RWPE2 (cell line): ENCODE data around the gene ARHGAP26.

Experiments used
- ATAC-seq: fragments of 200-7000 bp; cut with Tn5 transposase; 3 replicates; pipeline ENCODE4 v1.9.1; 2021; ENCODE audit warnings: low read depth
- DNase-seq: peaks from one replicate; pipeline ENCODE4 v3.0.0-alpha.2; 2020; ENCODE audit warnings: low spot score
- H3K27ac ChIP-seq: fragments of 450-650 bp; 2 replicates; pipeline ENCODE4 v1.5.1; 2017; ENCODE audit warnings: mild to moderate bottlenecking; ENCODE audit not compliant: poor library complexity, severe bottlenecking
- H3K27me3 ChIP-seq: fragments of 250-450 bp; sonication (Bioruptor Pico); 2 replicates; pipeline ENCODE4 v1.5.1; 2021; ENCODE audit warnings: mild to moderate bottlenecking, moderate library complexity; ENCODE audit not compliant: insufficient read depth, poor library complexity, severe bottlenecking
- H3K36me3 ChIP-seq: fragments of 250-450 bp; sonication (Bioruptor Pico); 2 replicates; pipeline ENCODE4 v1.5.1; 2020; ENCODE audit warnings: low read depth, mild to moderate bottlenecking, moderate library complexity
- H3K4me1 ChIP-seq: fragments of 250-450 bp; sonication (Bioruptor Pico); 2 replicates; pipeline ENCODE4 v1.5.1; 2021; ENCODE audit warnings: mild to moderate bottlenecking, moderate library complexity; ENCODE audit not compliant: insufficient read depth, poor library complexity, severe bottlenecking
- H3K4me3 ChIP-seq: fragments of 250-450 bp; sonication (Bioruptor Pico); 2 replicates; pipeline ENCODE4 v1.5.1; 2021; ENCODE audit warnings: mild to moderate bottlenecking, moderate library complexity; ENCODE audit not compliant: severe bottlenecking
- H3K9me3 ChIP-seq: fragments of 250-450 bp; sonication (Bioruptor Pico); 2 replicates; pipeline ENCODE4 v1.5.1; 2021; ENCODE audit warnings: mild to moderate bottlenecking, moderate library complexity; ENCODE audit not compliant: severe bottlenecking
- CTCF ChIP-seq: fragments of 450-650 bp; IDR thresholded peaks from one replicate; pipeline ENCODE4 v1.5.1; 2017; ENCODE audit warnings: mild to moderate bottlenecking, moderate library complexity; ENCODE audit not compliant: poor library complexity, severe bottlenecking

Gene ARHGAP26

GRCh38 chr5:142849880-142850279 lies 79.7 kb downstream of the ARHGAP26 start:
- no peak for TF ChIP-seq CTCF
- no peaks in the 10 kb centered on the region for H3K9me3 ChIP-seq
- H3K4me3 ChIP-seq = no peak overlapping the region
- H3K4me1 ChIP-seq = no peaks in the 10 kb centered on the region
- no peak for DNase-seq
- no peaks in the 10 kb centered on the region for H3K27me3 ChIP-seq
- no peak for ATAC-seq
- no peak overlapping the region for H3K27ac ChIP-seq
- H3K36me3 ChIP-seq = no peaks in the 10 kb centered on the region

- Histone ChIP-seq H3K36me3 (no peaks in the 10 kb centered on the region), H3K4me1 (no peaks in the 10 kb centered on the region), H3K9me3 (no peaks in the 10 kb centered on the region), H3K27ac (no peak overlapping the region), H3K4me3 (no peak overlapping the region), H3K27me3 (no peaks in the 10 kb centered on the region)
- DNase-seq (no peak), ATAC-seq (no peak)
- no peak for TF ChIP-seq CTCF
Measured at GRCh38 chr5:142851731-142852130, 81.6 kb downstream of the ARHGAP26 start.

- Histone ChIP-seq H3K4me3 (no peak overlapping the region), H3K9me3 (no peaks in the 10 kb centered on the region), H3K27ac (no peak overlapping the region), H3K4me1 (no peaks in the 10 kb centered on the region), H3K36me3 (no peaks in the 10 kb centered on the region), H3K27me3 (no peaks in the 10 kb centered on the region)
- no peak for DNase-seq
- TF ChIP-seq CTCF = no peak
- no peak for ATAC-seq
Measured at GRCh38 chr5:142852416-142853198, 82.4 kb downstream of the ARHGAP26 start.

- no peak overlapping the region for H3K27ac ChIP-seq
- TF ChIP-seq CTCF = no peak
- H3K27me3 ChIP-seq = no peaks in the 10 kb centered on the region
- no peak overlapping the region for H3K4me3 ChIP-seq
- ATAC-seq = no peak
- no peak for DNase-seq
- no peaks in the 10 kb centered on the region for H3K36me3 ChIP-seq
- no peaks in the 10 kb centered on the region for H3K9me3 ChIP-seq
- no peaks in the 10 kb centered on the region for H3K4me1 ChIP-seq
Measured at GRCh38 chr5:142853682-142854081, 83.5 kb downstream of the ARHGAP26 start.

- Histone ChIP-seq H3K36me3 (no peaks in the 10 kb centered on the region), H3K27ac (no peak overlapping the region), H3K4me1 (no peaks in the 10 kb centered on the region), H3K27me3 (no peaks in the 10 kb centered on the region), H3K9me3 (no peaks in the 10 kb centered on the region), H3K4me3 (no peak overlapping the region)
- DNase-seq (no peak), ATAC-seq (no peak)
- no peak for TF ChIP-seq CTCF
Measured at GRCh38 chr5:142856269-142856782, 86.1 kb downstream of the ARHGAP26 start.
